Activated CD8-positive, alpha-beta memory T cell treated with anti-CD3 and anti-CD28 coated beads, Interleukin-2, amount 50 U/mL, for 24 hours (primary cell): ENCODE data around the gene PSMB8.

Experiments
- DNase-seq: peaks from one replicate; pipeline ENCODE4 v3.0.0-alpha.2; 2020; ENCODE audit errors: extremely low read depth

Gene PSMB8

DNA sequence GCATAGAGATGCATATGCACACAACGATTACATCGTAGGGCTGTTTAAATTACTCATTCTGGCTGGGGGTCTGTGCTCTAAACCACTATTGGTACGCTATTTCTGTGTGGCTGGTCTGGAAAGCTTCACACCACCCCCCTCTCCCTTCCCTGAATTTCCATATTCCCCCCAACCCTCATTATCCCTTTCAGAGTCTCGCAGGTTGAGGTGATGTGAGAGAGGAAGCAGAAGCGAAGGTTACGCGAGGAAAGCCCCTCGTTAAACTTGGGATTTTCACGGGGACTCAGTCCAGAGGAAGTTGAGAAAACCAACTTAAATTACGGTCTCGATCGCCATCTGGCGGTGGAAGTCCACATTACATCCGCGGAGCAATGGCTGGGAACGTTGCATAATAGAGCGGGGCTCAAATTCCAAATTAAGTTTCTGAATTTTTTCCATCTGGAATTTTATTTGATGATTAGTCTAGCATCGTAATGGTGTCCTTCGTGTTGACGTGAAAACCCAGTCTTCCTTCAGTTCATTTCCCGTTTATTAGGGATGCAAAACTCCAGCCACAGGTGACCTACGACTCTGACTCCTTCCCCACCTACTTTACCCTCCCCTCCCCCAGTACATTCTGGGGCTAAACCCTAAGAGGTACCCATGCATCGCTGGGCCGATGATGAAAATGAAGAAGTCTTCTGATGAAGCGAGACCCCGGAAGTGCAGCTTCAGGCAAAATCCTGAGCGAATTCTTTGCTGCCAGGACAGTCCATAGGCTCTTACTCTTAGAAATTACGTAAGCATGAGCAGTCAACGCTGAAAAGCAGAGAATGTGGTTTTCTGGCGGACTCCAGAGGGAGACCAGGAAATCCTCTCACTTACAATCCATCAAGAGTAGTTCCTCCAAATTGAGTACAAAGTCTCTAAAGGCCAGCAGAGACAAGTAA is 46.7 kb downstream of the PSMB8 start:
- peak; percentile 58 for DNase-seq

DNA sequence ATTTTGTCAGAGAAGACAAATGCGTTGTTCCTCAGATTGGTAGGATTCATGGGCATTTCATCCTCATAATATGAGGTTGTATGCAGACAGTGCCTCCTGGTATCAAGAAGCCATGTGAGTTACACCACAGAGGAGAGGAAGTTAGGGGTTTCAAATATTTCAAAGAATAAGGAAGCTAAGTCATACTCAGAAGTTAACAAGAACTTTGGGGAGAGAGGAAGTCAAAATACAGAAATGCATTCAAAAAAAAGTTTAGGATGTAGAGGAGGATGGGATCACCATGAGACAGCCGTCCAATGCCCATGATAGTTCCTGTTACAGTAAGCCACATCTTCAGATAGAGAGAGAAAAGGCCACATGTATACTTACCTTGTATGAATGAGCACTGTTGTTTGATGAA is 49.3 kb downstream of the PSMB8 start:
- DNase-seq, result no peak

DNA sequence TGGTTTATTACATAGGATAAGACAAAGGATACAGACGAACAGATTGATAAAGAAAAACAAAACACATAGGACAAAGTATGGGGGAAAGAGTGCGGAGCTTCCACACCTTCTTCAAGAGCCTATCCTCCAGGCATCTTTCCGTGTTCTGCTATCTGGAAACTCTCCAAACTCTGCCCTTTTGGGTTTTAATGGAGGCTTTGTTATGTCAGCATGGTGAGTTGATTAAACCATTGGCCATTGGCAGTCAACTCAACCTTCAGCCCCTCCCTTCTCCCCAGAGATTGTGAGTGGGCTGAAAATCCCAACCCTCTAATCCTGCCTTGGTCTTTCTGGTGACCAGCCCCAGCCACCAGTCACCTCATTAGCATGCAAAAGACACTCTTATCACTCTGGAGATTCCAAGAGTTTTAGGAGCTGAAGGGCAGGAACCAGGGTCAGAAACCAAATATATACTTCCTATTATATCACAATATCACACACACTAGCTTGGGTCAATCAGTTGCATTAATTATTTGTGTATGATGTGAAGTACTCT is 50.9 kb downstream of the PSMB8 start:
- DNase-seq, result no peak
